ENCODE data around the gene SETD7.
A peak's percentile ranks its signal among the peaks of the same experiment; 100 is the strongest.

SETD7 gene

DNA sequence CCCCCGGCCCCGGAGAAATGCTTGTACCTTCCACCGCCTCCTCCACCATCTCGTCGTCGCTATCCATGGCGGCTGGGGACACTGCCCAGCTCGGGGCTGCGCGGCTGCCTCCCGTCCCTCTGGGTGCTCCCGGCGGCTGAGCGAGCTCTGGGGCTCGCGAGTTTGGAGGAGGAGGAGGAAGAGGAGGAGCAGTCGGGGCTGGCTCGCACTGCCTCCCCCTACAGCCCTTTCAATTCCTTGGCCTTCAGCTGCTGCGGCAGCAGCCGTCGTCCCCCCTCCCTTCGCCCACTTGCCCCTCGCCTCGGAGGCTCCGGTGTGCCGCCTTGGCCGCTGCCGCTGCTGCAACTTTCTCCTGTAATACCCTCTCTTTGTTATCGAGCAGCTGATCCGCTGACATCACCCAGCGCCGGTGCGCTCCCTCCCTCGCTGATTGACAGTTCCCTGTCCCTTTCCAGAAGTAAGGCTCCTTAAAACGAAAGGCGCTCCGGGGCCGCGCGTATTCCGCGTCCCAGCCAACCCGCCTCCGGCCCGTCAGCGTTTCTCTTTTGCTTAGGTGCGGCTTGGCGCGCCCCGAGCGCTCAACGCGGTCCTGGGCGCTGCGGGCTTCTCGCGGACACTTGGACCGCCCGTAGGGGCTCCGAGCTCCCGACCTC, at the start of gene SETD7:
SETD7 (minus strand) TSS at position 149 of the 653 bp plus-strand sequence; CDS start at position 67, 82 bp downstream.
- peak; percentile 63 for DNase-seq

DNA sequence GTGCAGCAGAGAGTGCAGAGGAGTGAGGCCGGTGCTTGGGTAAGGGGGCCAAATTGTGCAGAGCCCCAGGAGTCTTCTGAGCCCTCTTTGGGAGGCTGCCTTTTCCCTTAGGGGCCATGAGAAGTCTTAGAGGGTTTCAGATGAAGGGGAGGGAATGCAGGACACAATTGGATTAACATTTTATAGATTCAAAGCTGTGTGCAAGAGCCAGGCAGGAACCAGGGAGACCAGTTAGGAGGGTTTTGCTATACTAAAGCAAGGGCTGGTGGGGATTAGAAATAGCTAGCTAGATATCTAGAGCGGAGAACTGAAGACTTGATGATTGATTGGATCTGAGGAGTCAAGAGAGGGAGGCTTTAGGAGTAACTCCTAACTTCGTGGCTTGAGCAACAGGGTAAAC, 49.5 kb upstream of the SETD7 start:
- DNase-seq = no peak

DNA sequence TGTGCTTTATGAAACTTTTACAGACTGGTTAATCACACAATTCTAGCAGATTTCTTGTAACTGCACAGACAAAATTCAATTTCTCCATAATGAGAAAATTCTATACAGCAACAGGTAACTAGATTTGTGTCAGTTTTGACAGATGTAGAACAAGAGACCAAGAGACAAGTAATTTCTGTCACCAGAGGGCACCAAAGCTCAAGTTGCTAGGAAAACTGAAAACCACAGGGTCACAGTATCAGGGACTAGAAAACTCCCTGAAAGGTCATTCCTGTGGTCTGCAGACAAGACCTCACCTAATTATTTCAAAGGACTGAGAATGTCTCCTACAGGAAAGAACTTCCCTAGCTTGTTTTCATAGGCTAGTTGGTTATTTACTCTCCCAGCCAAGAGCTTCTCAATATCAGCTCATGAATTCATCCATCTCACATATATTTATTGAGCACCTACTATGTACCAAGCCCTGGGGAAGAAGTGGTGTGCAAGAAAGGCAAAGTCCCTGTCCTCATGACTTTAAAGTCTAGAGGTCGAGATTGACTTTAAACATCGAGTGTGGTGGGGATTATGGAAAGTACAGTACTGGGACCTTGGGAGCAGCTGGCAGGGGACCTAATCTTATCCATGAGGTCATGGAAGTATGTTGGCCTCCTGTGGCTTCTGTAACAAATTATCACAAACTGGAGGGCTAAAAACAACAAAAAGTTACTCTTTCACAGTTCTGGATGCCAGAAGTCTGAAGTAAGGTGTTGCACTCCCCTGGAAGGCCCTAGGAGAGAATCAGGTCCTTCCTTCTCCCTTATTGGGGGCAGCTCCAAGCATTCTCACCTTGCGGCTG, 47.8 kb upstream of the SETD7 start:
- DNase-seq = peak; percentile 53

DNA sequence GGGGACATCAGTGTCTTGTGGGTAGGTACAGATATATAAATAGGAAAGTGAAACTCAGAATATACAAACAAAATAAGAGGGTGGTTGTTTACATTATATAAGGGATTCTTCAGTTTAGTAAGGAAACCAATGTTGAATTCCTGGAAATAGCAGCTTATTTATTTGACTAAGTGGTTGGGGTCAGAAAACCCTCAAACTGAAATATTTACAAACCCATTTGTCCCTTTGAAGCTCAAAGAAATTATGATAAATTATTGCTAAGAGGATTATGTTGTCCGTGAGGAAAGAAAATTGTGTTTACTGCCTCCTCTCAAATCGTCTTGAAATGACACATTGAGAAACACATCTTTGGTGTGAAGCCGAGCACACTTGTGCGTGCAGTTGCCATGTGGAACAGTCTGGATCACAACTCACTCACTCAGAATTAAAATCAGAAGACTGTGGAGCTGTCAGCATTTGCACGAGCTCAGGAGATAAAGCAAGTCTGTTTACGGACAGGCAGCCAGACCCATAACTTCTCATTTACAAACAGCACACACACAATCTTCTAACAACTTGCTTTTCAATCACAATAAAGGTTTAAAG, 46.8 kb upstream of the SETD7 start:
- DNase-seq = no peak

DNA sequence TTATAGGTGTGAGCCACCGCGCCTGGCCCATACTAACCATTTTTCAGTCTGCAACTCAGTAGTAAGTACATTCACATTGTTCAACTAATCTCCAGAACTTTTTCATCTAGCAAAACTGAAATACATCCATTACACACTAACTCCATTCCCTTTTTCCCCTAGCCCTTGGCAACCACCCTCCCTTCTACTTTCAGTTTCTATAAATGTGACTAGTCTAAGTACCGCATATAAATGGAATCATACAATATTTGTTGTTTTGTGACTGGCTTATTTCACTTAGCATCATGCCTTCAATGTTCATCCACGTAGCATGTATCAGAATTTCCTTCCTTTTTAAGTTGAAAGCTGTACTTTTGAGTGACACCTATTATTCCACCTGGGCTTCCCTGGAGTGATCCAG, 44.6 kb upstream of the SETD7 start:
- no peak for DNase-seq

DNA sequence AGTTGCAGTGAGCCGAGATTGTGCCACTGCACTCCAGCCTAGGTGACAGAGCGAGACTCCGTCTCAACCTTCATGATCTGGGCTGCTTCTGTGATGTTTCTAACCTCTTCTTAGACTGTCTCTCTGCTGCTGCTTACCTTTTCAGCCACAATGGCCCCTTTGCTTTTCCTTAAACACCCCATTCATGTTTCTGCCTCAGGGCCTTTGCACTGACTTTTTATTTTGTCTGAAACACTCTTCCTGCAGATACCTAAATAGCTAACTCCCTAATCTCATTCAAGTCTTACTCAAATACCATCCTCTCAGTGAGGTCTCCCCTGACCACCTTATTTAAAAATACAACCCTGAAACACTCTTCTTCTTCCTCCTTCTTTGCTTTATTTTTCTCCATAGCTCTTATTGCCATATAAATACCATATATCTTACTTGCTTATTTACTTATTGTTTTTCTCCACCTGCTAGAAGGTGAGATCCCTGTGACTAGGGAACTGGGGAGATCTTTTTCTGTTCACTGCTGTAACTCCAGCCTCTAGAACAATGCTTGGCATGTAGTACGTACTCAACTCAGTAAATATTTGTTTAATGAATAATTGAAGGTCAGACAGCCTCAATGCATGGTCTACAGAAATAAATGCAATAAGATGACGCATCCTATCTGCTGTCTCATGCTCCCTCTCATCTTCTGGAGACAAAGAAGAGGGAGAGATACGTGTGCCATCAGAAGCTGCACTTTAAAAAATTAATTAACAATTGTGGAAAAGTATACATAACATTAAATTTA, 43.8 kb upstream of the SETD7 start:
- DNase-seq = no peak

DNA sequence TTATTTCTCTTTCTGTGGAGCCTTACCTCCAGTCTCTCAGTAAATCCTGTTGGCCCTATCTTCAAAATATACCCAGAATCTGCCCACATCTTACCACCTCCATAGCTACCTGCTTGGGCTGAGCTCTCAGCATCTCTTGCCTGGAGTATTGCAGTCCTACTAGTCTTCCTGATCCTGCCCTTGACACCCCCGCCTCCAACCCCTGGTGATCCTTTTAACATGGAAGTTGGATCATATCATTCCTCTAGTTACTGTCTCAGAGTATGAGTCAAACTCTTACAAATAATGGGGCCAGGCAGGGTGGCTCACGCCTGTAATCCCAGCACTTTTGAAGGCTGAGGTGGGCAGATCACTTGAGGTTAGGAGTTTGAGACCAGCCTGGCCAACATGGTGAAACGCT, 43.1 kb upstream of the SETD7 start:
- no peak for DNase-seq

DNA sequence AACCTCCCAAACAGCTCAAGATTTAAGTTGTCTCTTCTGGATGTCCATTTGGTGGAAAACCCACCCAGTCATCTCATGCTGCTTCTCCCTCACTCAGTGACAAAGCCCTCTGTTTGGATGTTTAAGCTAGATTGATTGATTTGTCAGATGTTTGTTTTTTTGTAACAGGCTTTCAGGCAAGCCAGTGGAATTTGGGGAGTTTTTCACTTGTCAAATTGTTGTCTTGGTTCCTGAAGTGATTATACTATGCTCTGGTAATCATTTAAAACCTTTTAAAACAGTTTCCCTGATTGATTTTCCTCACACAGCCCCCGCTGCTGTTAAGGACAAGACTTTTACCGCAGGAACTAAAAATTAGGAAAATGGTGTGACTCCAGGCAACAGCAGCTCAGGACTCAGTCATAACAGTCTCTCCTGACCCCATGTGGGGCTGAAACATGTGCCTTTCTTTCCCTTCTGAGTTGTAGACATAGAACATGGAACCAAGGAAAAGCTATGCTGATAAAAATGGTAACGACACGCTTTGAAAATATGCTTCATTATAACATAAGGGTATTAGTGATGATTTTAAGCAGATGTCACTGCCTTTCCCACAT, 40.8 kb upstream of the SETD7 start:
- DNase-seq = no peak

DNA sequence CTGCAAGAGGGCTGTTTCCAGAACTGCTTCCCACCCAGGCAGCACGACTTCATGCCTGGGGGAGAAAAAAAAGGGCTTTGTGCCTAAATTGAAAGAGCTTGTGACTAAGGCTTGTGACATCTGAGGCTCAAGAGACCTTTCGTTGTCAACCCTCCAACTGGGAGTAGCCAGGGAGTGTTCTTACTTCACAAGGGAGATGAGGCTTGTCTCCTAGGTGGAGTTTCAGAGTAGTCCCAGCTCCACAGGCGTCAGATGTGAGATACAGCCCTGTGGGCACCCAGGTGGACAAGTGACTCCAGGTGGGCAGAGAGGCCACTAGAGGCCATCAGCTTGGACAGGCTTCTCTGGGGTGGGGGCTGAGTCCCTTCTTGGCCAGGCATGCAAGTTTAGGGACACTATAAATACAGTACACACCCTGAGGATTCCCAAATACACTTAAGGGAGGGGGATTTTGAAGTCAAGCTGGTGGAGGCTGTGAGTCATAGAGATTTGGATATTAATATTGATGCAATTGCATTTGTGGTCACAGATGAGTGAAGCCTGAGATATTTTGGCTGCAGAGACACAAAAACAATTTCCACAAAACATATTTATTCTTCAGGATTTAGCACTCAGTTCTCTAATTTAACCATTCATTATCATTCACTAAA, 40.1 kb upstream of the SETD7 start:
- no peak for DNase-seq

DNA sequence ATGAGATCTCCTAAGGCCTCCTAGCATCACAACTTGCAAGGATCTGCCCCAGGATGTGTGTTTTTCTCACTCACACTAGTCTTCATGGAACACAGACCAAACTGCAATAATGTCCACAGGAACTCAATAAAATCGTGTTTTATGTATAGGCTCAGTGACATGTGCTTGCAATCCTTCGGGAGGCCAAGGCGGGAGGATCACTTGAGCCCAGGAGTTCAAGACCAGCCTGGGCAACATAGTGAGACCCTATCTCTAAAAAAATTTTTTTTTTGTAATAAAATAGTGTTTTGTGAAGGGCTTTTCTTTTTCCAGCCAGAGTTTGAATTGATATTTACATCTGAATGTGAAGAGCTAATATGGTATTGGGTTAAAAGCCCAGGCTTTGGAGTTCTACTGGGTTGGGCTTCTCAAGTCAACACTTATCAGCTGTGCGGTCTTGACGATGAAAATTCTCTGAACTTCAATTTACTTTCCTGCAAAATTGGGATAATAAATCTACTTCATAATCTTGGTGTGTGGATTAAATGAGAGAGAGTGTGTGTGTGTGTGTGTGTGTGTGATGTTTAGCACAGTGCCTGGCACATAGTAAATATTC, 38.7 kb upstream of the SETD7 start:
- DNase-seq = no peak

DNA sequence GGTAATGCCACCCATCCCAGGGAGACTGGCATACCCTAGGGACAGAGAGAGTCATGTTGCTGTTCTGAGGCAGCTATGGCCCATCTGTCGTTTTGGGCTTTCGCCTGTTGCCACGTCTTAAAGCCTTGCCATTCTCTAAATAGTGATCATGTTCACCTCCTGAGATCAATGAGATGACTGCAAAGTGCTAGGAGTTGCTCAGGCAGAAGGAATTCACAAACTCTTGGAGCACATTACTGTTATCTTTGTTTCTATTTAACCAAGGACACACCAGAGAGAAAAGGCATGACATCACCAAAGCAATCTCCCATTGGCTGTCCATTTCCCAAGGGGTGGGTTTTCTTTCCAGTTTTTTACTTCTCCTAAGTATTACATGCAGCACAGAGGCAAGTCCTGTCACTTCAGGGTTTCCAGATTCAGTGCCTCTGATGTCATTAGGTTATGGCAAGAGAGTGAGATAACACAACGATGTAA, 37.1 kb upstream of the SETD7 start:
- DNase-seq = no peak

DNA sequence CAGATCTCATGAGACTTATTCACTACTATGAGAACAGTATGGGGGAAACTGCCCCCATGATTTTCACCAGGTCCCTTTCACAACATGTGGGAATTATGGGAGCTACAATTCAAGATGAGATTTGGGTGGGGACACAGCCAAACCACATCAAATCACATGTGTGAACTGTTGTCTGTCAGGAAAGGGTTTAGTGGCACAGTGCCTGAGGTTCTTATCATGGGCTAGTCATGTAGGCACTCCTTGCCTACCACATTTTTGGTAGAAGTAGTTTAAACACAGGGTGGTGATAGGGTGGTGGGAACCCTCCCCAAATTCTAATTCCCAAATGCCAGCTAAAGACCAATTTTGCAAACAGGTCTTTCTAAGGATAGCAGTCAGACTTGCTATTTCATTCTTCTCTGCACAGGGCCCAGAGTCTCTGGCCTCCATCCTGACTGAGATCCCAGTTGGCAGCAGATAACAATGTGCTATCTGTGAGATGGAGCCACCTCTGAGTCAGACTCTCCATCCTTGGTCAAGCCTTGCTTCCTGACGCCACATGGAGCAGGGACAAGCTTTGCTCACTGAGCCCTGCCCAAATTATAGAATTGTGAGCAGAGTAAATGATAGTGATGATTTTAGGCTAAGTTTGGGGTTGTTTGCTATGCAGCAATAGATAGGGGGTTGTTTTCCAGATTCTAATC, 33.5 kb upstream of the SETD7 start:
- DNase-seq = no peak

DNA sequence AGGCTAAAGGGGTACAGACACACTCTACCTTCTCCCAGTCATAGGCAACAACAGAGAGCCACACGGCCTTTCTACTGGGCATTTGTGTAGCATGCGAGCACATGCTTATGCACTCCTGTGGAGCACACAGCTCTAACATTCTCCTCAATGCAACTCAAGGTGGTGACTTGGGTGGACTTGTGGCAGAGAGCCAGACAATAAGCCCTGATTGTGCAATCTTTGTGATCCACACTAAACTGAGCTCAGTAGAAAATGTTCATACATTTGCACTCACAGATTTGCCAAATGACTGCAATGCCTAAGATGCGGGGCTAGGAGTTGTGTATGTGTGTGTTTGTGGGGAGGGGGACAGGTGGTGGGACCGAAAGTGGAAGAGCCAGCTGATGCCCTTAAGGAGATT, 31.4 kb upstream of the SETD7 start:
- no peak for DNase-seq

DNA sequence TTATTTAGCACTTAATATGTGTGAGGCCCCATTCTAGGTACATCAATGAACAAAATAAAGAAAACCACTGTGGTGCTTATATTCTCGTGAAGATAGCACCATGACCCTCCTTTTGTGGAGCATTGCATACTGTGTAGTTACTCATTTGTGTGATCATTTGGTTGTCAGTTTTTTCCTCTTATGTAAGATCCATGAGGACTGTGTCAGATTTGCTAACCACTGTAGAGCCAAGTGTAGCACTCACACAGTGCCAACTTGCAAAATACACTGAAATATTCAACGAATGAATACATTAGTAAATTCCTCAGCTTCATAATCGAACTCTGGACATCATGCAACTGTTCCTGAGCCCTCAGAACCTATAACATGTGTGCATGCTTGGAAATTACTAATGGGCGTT, 29.5 kb upstream of the SETD7 start:
- DNase-seq = no peak

DNA sequence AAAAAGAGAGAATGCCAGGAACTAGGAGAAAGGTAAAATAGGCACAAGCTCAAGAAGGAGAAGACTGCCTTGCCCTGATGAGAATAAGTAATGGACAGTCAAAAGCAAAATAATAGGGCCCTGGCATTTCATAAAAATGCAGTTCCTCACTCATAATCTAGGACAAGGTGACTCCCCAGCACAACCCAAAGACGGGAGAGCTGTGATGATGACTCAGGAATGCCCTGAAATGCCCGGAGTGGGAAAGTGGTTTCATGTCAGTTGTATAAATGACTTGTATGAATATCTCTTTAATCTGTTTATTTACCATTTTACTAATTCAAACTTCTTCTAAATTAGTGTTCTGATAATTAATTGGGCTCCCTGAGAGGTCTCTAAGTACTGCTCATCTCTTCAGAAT, 28.8 kb upstream of the SETD7 start:
- no peak for DNase-seq

DNA sequence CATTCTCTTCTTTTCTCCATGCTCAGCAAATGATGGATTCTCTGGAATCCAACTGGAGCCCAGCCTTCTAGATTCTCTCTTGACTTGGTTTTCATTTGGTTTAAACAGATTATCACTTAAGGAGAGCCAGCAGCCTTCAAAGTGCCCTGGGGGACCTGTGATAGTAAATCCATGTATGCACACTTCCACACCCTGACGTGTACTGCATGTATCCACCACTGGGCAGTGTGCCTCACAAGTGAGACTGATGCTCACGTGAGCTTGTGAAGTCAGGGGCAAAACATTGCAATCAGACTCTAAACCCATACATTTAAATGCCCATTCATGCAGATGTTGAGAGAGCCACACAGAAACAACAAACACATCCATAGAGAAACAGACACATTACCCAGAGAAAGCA, 28.0 kb upstream of the SETD7 start:
- DNase-seq = no peak

DNA sequence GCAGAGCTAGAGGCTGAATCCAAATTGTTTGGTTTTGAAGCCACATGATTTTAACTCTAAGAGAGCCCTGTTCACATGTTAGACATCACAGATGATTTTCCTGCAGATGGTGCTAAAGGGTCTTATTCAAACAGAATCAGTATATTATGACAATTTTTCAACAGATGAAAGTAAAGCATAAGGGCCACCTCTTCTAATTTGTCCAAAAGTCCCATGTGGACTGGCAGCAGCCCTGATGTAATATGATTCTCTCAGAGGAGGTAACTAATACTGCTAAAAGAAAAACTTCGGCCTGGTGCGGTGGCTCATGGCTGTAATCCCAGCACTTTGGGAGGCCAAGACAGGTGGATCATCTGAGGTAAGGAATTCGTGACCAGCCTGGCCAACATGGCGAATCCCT, 26.0 kb upstream of the SETD7 start:
- no peak for DNase-seq

DNA sequence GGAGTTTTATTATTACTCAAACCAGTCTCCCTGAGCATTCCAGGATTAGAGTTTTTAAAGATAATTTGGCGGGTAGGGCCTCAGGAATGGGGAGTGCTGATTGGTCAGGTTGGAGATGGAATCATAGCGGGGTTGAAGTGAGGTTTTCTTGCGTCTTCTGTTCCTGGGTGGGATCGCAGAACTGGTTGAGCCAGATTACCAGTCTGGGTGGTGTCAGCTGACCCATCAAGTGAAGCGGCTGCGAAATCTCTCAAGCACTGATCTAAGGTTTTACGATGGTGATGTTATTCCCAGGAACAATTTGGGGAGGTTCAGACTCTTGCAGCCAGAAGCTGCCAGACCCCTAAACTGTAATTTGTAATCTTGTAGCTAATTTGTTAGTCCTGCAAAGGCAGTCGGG, 25.1 kb upstream of the SETD7 start:
- DNase-seq = no peak

DNA sequence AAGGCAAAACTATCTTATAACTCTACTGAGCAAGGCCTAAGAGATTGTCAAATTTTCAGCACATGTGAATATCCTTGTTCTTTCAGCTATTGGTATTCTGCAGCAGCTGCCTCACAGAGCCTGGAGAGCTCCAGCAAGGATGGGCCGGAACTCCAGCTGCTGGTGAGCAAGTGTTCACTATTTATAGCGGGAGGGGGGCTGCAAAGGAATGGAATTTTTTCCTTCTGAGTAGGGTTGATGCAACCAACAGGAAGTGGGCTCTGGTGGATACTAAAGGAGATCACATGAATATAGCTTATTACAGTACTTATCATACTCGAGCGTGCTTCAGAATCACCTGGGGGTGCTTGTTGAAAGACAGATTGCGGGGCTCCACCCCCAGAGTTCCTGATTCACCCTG, 20.2 kb upstream of the SETD7 start:
- no peak for DNase-seq

DNA sequence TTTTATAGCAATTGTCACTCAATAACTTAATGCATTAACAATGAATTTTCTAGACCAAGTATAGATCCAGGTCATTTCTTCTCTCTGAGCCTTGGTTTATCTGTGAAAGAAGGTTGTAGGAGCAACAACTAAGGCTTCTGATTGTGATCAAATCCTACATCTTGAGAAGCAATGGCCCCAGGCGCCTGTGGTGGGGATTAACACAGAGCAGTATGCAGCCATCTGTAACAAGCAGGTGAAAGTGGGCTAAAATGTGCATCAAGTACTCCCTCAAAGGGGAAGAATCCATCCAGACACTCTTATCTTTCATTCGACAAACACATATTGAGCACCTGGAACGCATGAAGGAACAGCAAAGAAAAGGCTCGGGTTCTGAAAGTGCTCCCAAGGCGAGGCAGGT, 19.1 kb upstream of the SETD7 start:
- DNase-seq = no peak

DNA sequence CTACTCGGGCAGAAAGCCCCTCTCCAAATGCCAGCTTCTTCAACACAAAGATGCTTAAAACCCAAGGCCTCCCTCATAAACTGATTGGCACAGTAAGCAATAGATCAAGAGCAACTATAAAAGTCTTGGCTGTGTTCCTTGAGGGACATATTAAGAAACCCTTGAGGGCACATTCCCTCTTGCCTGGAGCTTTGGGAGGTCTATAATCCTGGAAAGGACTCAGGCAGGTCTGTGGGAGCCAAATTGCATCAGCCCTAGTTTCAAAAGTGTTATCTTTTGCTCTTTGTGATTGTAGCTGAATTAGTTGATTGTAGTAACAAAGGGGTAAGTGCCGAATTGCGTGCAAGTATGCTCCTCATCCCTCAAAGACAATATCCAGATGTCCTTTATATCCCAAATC, 18.6 kb upstream of the SETD7 start:
- no peak for DNase-seq

Data from CD4-positive, alpha-beta T cell treated with Interleukin-12 subunit alpha and Interleukin-12 subunit beta, for 1 hour (primary cell).